Left renal pelvis (tissue), 4 donors: Measurements from ENCODE around the gene ARHGAP22. TPM values are rescaled to one million over a fixed set of nuclear protein-coding genes. Genes with fewer than 3 reads are reported as not detected.
"Not testable (repeated sequence)": the region's sequence is repeated elsewhere in the genome, so short reads cannot be mapped to it uniquely, and the experiment has no call there.

ENCODE experiments used
- DNase-seq, 4 donors: peaks; one replicate each; pipeline ENCODE4 v3.0.0-alpha.2; 2013; ENCODE audit warnings: low read depth in 4 of 4, low spot score in 3 of 4
- polyA plus RNA-seq, 4 donors: library from polyadenylated mRNA; unstranded; fragments of 120-200 nt; gene quantifications; one replicate each; pipeline ENCODE4 v1.2.1, GENCODE V29; 2013; ENCODE audit not compliant: insufficient read length in 4 of 4

Gene ARHGAP22, protein sequence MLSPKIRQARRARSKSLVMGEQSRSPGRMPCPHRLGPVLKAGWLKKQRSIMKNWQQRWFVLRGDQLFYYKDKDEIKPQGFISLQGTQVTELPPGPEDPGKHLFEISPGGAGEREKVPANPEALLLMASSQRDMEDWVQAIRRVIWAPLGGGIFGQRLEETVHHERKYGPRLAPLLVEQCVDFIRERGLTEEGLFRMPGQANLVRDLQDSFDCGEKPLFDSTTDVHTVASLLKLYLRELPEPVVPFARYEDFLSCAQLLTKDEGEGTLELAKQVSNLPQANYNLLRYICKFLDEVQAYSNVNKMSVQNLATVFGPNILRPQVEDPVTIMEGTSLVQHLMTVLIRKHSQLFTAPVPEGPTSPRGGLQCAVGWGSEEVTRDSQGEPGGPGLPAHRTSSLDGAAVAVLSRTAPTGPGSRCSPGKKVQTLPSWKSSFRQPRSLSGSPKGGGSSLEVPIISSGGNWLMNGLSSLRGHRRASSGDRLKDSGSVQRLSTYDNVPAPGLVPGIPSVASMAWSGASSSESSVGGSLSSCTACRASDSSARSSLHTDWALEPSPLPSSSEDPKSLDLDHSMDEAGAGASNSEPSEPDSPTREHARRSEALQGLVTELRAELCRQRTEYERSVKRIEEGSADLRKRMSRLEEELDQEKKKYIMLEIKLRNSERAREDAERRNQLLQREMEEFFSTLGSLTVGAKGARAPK
- polyA plus RNA-seq = 1 to 10 TPM; 1.3 to 2.1 (median 2.0) TPM

DNA sequence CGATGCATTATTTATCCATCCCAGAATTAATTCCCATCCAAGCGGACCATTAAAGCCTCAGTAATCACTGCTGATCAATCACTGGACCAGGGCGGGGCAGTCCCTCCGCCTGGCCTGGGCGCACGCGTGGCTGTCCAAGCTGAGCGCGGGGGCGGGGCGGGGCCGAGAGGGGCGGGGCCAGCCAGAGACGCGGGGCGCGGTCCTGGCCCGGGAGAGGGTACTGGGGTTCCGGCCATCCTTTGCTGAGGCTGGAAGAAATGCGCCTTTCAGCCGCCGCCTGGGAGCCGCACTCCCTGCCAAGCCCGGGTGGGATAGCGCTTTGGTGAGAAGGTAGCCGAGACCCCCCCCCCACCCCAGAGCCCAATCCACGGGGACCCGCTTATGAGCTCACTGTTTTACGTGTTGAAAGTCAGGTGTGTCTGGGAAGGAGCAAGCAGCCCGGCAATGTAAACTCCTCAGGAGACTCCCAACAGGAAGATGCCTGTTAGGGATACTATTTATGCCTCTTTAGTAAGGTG, at the start of gene ARHGAP22:
TSS of gene ARHGAP22 (minus strand) at position 83 of the 518 bp plus-strand sequence. CDS start 277 bp downstream, outside the sequence.
- DNase-seq = no peak

DNA sequence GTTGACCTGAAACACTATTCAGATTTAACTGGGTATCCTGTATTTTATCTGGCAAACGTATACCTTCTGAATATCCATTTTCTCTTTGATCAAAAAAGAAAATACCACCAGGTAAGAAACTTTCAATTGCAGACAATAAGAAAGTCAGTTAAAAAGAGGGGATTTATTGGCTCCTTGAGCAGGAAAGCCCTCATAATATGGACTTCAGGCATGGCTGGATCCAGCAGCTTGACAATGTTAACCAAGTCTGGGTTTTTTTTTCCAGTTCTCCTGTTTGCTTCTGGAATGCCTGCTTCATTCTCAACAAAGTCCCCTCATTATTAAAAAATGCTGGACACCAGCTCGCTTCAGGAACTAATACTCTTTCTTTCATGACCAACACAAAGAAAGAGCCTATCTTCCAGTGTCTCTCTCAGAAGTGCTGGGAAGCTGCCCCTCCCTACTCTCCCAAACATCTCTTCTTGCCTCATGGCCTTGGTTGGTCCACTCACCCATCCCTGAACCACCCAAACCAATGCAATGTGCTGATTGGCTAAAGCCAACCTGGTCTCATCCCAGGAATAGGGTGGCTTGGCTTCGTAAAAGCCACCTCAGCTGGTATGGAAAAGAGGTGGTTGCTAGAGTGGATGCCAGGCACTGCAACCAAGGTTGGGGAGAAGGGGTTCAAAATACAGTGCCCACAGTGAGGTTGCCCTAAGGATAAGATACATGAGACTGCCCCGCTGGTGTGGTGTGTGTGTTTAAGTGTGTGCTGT, 49.2 kb upstream of the ARHGAP22 start:
- DNase-seq = no peak

DNA sequence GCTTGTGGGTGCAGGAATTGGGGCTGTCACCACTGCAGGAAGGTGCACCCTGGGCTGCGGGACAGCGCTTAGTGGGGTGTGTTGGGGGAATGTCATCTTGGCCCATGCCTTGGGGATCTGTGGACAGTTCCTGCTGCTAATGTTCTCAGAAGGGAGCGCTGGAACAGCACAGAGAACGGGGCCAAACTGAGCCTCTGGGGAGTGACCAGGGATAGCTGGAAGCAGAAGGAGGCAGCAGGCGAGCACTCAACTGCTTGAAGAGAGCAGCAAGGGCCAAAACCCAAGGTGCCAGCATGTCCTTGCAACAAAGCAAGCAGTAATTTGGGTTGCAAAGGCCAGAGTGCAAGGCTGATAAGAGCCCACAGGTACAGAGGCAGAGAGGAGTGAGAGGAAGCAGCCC, 48.5 kb upstream of the ARHGAP22 start:
- no peak for DNase-seq

DNA sequence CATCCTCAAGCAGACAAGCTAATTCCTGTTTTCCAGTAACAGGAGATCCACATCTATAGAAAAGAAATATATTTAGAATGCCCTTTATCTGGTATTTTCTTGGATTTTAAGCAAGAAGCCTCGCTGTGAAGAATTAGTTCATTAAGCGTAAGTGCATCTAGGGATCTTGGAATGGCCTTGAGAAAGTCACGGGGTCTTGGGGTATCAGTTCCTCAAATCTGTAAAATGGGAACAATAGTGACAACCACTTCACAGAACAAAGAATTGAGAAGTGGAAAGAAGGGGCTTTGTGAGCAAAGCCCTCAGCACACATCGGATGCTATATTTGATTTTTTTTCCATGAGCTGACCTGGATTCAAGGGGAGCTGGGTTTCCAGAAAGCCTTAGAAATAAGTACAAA, 47.5 kb upstream of the ARHGAP22 start:
- DNase-seq = no peak

DNA sequence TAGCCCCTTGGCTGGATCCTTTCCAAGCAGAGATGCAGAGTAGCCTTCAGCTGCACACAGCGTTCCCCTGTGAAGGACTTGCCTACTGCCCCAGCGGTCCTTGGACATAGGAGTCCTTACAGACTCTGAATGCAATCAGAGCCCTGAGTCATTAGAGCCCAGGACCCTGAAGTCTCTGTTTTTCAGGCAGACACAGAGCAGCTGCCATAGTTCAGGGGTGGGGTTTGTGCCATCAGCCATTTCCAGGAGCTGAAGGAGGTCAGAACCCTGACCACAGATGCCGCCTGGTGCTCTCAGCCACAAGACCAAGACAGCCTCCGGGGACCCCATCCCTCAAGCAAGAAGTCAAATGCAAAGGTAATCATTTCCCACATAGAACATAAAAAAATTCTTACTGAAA, 47.0 kb upstream of the ARHGAP22 start:
- no peak for DNase-seq

DNA sequence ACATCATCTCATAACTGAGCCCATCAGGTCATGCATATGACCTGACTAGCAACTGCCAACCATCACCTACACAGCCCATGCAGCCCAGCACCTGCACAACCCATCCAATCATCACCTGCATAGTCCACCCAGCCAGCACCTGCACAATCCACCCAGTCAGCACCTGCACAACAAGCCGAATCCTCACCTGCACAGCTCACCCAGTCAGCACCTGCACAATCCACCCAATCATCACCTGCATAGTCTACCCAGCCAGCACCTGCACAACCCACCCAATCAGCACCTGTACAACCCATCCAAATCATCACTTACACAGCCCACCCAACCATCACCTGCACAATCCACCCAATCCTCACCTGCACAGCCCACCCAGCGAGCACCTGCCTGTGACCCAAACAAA, 46.4 kb upstream of the ARHGAP22 start:
- DNase-seq = no peak

DNA sequence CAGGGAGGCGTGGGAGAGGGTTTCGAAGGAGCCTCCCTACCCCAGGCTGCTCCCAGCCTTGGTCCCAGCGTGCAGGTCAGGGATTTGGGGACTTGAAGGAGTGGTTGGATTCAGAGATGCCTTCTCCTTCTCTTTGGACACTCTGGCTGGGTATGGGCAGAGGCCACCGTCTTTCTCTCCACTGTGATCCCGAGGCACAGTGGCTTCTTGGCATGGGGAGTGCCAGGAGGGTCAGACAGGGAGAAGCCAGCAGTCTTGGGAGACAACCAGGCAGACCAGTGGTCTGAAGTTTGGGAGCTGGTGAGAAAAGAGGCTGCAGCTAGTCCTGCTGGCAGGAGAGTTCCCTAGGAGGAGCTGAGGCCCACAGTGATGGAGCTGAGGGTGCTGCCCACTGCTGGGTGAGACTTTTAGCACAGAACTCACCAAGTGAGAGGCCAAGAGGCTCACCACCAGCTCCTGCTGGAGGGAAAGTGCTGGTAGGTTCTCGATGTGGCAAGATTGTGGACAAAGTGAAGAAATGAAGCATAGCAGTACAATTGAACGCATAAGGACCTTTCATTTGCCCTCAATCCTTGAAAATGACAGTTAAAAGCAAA, 44.6 kb upstream of the ARHGAP22 start:
- no peak for DNase-seq

DNA sequence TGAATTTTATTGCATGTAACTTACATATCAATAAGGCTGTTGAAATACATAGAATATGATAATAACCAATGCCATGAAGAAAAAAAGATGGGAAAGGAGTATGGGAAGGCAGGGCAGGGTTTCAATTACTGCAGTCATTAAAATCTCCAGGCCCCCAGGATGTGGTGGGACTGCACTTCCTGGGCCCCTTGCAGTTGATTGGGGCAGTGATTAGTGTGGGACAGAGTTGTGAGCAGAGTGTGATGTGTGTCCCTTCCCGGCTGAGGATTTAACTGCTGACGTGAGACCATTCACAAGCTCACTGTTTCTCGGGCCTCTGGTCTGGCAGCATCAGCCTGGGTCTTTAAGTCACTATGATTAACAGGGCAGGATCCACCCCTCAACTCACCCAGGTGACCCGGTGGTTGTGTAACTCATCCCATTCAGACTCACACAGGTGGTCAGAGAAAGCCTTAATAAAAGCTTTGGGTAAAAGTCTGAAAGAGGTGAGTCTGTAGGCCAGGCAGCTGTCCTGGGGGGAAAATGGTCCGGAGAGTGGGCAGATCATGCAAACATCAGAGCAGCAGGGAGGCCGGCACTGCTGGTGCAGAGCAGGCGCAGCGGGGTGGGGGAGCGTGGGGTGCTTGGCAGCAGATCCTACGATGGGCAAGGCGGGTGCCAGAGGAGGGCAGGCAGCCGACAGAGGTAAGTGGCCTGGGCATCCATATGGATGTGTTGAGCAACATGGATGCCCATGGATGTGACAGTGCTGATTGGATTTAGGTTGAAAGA, 43.5 kb upstream of the ARHGAP22 start:
- DNase-seq = no peak

DNA sequence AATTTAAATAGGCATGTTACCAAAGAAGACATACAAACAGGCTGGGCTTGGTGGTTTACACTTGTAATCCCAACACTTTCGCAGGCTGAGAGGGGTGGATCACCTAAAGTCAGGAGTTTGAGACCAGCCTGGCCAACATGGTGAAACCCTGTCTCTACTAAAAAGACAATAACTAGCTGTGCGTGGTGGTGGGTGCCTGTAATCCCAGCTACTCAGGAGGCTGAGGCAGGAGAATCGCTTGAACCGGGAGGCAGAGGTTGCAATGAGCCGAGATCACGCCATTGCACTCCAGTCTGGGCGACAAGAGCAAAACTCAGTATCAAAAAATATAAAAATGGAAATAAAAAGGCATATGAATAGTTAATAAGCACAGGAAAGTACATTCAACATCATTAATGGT, 42.2 kb upstream of the ARHGAP22 start:
- DNase-seq = not testable (repeated sequence)

DNA sequence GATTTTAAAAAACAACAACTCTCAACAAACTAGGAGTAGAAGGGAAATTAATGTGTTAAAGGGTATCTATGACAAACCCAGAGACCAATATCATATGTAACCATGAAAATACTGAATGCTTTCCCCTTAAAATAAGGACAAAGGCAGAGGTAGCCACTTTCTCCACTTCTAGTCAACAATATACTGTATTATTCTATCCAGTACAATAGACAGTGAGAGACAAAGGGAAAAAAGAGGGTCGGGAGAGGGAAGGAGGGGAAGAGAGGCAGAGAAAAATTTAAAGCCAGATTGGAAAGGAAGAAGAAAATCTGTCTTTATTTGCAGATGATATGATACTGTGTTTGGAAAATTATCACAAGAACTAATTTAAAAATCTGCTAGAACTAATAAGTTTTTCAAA, 40.7 kb upstream of the ARHGAP22 start:
- no peak for DNase-seq

DNA sequence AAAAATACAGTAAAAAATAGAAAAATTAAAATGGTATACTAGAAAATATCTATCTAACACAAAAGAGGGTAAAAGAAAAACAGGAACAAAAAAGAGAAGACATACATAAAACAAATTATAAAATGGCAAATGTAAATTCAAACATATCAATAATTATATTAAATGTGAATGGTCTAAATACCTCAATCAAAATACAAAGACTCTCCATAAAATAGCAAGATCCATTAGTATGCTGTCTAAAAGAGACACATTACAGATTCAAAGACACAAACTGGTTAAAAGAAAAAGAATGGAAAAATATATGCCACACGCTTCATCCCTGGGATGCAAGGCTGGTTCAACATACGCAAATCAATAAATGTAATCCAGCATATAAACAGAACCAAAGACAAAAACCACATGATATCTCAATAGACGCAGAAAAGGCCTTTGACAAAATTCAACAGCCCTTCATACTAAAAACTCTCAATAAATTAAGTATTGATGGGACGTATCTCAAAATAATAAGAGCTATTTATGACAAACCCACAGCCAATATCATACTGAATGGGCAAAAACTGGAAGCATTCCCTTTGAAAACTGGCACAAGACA, 36.3 kb upstream of the ARHGAP22 start:
- not testable (repeated sequence) for DNase-seq

DNA sequence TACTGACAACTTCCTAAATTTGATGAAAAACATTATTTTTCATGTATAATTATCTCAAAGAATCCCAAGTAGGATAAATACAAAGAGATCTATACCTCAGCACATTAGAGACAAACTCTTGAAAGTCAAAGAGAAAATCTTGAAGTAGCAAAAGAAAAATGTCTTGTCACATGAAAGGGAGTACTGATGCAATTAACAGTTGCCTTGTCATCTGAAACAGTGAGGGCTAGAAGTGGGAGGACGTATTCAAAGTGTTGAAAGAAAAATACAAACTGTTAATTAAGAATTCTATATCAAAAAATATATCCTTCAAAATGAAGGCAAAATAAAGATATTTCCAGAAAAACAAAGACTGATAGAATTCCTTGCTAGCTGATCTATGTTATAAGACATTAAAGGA, 35.5 kb upstream of the ARHGAP22 start:
- DNase-seq = no peak

DNA sequence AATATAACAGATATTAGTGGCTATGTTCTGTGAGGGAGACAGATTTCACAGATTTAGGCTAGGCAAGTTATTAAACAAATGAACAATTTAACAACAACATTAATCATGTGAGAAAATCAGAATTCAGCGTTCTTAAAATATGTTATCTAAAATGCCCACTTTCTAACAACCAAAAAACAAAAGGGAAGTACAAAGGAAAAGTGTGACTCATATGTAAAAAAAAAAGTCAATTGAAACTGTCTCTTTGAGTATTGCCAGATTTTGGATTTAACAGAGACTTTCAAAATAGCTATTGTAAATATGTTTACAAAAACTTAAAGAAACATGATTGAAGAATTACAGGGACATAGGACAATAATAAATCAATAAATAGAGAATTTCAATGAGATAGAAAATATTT, 34.8 kb upstream of the ARHGAP22 start:
- no peak for DNase-seq

DNA sequence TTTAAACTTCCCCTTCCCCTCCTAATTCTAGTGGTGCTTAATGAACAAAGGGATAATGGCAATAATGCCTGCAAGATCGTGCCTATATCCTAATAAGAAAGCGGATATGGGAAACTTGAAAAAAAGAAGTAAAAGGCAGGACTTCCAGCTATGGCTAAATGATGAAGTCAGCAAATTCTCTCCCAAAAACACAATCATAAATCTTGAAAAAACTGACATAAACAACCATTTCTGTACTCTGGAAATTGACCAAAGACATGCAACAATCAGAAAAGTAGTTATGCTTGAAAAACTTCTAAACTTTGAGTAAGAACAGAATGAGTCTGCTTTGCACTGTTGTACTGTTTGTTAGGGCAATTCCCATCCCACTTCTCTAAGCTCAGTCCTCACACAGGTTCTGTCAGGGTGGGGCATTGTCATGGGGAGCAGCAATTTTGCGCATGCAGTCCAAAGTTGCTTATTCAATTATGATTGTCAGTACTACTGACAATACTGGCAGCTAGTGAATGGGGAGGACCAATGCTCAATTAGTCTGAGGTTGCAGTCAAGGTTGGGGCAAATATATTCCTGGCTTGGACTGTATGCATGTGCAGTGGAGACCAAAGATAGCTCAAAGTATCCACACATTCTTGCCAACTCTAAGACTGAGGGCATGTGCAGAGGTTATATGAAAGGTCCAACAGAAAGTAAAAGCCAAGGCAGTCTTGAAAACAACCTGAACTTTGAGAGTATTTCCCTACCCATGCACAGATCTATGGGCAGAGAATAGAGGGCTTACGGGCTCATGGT, 34.1 kb upstream of the ARHGAP22 start:
- DNase-seq = no peak

DNA sequence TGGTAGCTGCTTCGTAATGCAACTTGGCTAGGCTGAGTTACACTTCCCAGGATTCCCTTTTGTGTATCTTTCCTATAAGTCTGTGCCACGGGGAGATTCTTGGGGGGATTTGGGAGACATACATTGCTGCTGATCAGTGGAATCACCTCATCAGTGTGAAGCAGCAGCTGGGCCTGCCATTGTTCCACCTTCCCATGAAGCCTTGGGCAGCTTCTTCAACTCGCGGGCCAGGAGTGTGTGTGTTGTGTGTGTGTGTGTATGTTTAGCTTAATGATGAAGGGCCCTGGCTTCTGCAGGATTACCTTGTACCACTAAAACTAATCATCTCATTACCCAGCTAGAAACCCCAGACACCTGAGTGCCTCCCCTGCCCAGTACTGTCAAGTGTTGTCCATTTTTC, 33.3 kb upstream of the ARHGAP22 start:
- no peak for DNase-seq

DNA sequence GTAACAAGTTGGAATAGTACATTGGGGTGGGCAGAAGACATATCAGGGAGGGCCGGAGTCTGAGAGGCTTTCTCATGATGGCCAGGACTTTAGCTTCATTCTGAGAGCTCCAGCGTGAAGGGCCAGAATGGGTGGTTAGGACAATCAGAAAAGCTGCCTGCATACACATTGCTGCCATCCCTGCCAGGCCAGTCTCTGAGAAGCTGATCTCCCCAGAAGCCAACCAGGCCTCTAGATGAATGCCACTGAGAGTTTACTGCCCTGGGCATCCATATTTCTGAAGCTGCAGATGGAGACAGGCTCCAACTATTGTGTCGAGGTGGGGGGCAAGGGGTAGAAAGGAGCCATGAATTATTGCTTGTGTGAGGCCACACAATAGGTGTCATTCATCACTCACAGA, 32.0 kb upstream of the ARHGAP22 start:
- no peak for DNase-seq

DNA sequence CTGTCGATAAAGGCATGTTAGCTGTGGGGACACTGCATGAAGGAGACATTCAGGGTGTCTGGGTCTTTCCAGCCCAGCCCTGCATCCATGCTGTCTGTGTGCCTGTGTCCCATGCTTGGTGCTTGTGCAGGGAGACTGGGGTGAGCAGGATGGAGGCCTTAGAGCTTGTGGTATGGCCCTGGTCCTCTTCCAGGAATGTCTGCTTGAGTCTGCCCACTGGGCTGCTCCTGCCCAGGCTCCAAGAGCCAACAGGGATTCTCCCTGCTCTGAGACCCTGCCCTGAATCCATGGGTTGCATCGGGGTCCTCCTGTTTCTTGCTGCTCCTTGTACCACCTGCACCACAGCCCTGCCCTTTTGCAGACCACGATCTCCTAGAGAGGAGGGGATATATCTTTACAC, 31.4 kb upstream of the ARHGAP22 start:
- no peak for DNase-seq

DNA sequence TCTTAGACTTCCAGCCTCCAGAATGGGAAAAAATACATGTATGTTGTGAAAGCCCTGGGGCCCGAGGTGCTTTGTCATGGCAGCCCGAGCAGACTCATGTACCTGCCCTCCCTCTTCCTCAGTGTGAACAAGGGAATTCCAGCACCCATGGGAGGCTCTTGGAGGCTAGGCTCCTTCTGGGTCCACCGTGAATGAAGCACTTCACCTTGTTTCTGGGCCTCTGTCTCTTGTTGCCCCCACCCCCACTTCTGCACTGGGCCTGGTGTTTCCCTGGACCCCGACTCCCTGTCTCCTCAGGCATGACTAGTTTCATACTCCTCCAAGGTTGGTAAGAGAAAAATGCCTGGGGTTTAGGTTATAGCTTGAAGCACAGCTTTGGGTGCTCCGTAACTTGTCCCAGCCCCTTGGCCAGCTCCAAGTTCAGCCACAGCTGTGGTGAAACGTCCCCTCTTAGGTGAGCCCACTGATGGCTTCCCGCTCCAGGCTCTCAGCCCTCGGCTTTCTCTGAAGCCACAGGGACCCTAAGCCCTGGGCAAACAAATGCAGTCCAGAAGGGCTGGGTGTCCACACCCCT, 30.2 kb upstream of the ARHGAP22 start:
- no peak for DNase-seq
